Head of caudate nucleus (tissue), 42 donors: Measurements from ENCODE around the gene KIF26B.
"Not testable (repeated sequence)": the region's sequence is repeated elsewhere in the genome, so short reads cannot be mapped to it uniquely, and the experiment has no call there.

Experiments used
- DNase-seq, 42 donors: peaks; one replicate each; pipeline versions ENCODE4 v3.0.0 to v3.0.0-alpha.2; 2020 to 2021; ENCODE audit warnings: mixed read lengths in 7 of 42
- intact Hi-C: fragments of 100-400 bp; cut with DNase I; formaldehyde crosslinking; loops from one replicate; pipeline ENCODE4 v1.15.0; 2022

Gene KIF26B

DNA sequence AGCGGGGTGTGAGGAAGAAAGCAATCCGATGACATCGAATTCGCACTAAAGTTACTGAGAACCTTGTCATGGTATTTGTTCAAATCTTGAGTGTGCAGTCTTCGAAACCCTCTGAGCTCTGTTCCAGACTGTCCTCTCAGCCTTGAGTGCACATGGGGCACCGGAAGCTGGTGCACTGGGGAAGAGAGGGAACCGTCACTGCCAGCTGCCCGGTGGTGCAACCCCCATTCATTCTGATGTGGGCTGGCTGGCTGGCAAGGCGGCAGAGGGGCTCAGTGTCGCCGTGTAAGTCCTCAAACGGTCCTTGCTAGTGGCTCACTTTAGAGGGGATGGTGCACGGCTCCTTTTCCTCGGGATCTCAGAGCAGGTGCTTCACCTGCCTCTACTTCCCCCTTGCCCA is 137.4 kb downstream of the KIF26B start:
- DNase-seq, result peak in 1 of 42 donors; percentile 21
- intact Hi-C loops, result no loop called here

GRCh38 chr1:245292553-245292952 is 137.8 kb downstream of the KIF26B start:
- DNase-seq, result peak in 1 of 42 donors; percentile 8
- intact Hi-C loops, result no loop called here

DNA sequence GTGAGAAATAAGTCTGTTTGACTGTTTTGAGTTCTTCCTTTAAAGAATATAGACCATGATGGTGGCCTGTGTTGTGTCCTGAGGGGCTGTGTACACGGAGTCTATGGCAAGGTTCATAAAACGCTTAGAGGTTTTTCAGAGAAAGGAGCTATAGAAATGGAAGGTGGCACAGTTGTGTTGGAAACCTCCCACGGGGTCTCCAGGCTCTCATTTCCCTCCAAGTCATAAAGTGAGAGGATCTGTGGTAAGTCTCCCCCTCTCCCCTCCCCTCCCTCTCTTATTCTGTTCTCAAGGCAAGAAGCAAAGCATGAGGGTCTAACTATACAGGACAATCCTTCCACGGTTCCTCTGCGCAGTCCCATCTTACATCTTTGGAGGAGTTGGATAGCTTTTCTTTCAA is 139.2 kb downstream of the KIF26B start:
- DNase-seq, result peak in 2 of 42 donors; percentile 1 to 29
- intact Hi-C loops, result no loop called here

DNA sequence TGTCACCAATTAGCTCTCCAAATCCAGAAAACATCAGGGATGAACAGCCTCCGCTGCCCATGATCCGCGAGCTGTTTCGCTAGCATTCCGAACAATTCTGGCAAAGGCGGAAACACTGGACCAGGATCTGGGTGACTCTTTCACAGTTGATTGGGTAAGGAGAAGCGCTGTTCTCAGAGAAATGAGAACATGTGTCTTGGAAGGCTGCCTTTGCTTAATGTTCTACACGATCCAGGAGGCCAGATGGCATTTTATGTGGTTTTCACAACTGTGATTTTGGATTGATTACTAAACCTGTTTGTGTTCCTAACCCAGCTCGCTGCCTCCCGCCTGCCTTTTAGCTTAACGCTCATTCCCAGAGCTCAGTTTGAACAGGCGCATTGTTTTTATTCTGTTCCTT is 144.0 kb downstream of the KIF26B start:
- intact Hi-C loops, result no loop called here
- DNase-seq, result peak in 13 of 42 donors; percentile 6 to 54 (median 19)

- intact Hi-C loops, result no loop called here
- DNase-seq, result no peak
Measured at GRCh38 chr1:245301162-245301580, 146.4 kb downstream of the KIF26B start.

- DNase-seq, result no peak
- intact Hi-C loops, result no loop called here
Measured at GRCh38 chr1:245301921-245302320, 147.1 kb downstream of the KIF26B start.

DNA sequence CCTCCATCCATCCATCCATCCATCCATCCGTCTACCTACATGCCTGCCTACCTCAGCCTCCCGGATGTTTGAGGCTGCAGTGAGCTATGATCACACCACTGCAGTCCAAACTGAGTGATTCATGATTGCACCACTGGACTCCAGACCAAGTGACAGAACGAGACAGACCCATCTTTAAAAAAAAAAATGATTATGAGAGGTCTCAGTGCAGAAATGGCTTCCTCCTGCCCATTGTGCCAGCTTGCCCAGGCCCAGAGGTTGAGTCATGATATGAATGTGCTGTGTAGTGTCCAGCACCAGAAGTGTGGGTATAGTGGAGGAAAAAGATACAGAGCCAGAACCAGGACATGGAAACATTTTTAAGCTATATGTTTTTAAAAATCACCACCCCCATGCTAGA is 149.9 kb downstream of the KIF26B start:
- no peak for DNase-seq
- intact Hi-C loops, result no loop called here

- no peak for DNase-seq
- intact Hi-C loops, result no loop called here
Measured at GRCh38 chr1:245306020-245306419, 151.2 kb downstream of the KIF26B start.

GRCh38 chr1:245306628-245307410 is 152.0 kb downstream of the KIF26B start:
- intact Hi-C loops, result no loop called here
- DNase-seq, result no peak

- DNase-seq, result peak in 13 of 42 donors; percentile 3 to 42 (median 11)
- intact Hi-C loops, result no loop called here
Measured at GRCh38 chr1:245310571-245311531, 156.1 kb downstream of the KIF26B start.

DNA sequence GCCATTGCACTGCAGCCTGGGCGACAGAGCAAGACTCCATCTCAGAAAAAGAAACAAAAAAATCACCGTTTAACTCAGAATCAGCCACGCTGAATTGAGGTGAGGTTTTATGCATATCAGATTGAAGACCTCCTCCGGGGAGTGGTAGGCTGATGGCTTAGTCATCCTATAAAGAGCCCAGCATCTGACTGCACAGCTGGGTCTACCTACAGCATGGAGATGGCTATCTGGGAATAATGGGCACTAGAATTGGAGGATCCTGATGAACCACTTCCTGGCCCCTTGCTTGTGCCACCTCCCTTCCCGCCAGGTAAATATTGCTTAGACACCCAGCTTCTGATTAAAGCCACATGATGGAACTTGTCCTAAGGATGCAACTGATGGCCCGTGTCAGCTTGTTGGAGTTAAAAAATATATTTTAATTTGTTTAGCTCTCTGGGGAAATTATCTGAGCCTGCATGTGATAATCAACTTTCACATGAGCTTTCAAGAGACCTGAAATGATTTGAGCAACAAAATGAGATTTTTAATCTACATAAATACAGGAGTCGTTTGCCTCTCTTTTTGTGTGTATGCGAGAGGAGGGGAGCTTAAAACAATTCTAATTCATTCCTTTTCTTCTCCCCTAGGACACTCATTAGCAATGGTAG is 157.2 kb downstream of the KIF26B start:
- DNase-seq, result no peak
- intact Hi-C loops, result no loop called here

GRCh38 chr1:245313576-245313975 is 158.8 kb downstream of the KIF26B start:
- no peak for DNase-seq
- intact Hi-C loops, result no loop called here

- intact Hi-C loops, result no loop called here
- DNase-seq, result no peak
Measured at GRCh38 chr1:245316784-245317183, 162.0 kb downstream of the KIF26B start.

- intact Hi-C loops, result no loop called here
- DNase-seq, result no peak
Measured at GRCh38 chr1:245317217-245317616, 162.4 kb downstream of the KIF26B start.

DNA sequence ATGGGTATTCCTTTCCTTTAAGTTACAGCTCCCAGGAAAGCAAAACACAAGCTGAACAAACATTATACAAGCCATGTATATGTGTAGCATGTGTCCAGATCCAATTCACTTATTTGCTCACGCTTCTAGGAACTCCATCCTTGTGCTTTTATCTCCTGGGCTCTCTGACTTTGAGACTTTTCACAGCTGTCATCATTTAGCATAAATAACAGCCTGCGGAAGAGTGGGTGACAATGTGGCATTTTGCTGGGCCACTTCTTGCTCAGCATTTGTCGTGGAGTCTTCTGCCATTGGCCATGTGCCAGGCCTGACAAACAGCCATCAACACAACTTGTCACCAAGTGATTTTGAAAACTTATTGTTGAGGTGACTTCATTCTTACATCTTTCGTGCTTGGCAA is 164.3 kb downstream of the KIF26B start:
- DNase-seq, result no peak

DNA sequence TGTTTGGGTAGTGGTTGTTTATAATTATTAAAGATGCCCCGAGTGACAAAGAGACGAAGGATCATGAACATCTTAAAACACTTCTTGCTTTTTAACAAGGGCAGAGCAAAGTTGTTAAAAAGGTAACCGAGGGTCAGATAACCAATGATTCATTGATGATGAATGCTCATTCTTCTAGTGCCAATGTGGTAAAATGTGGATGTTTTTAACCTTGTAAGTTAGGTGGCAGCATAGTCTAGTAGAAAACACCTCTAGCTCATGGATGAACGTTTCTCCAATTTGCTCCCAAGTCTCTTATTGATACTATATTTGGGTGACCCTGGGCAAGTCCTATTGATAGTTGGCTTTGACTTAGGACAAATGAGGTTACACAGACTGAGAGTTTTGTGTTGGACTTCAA is 167.9 kb downstream of the KIF26B start:
- intact Hi-C loops, result no loop called here
- no peak for DNase-seq

More for the DNA sequence above, 164.3 kb downstream of the KIF26B start:
- intact Hi-C loops, result no loop called here

- intact Hi-C loops, result not testable (repeated sequence)
- DNase-seq, result peak in 1 of 42 donors; percentile 5
Measured at GRCh38 chr1:245323765-245324164, 169.0 kb downstream of the KIF26B start.

DNA sequence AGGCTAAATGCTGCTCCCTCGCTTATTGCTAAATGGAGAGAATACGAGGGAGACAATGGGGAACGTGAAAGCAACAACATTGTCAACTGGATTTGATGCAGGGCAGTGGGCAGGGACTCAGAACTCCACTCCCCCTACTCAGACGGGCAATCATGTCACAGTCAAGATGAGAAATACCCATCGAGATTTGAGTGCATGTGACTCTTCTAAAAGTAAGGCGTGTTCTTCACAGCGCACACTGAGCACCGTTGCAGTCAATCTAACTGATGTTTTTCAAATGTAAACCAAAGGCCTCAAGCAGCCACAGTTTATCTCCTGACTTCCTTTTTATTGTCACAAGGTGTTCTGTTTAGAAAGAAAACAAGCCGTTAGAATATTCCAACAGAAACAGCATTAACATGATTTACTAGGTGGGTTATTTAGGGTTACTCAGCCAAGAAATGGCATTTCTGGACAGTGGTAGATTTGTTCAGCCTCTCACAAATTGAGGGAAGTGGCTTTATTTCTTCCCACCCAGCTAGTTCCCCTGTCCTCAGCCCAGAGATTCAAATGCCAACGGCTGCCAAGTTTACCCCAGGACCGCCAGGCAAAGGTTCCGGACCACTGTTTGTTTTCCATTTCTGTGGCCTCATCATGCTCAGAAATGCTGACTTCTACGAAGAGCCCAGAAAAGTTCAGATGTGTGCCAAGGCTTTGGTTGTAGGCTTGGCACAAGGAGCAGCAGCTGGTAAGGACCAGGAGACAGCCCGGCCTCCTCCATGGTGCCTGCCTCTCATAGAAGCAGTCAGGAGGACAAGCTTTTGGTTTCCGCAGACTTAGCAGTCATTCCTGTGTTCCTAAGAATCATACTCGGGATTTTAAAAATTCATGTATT is 171.4 kb downstream of the KIF26B start:
- intact Hi-C loops, result no loop called here
- DNase-seq, result peak in 2 of 42 donors; percentile 1 to 3

DNA sequence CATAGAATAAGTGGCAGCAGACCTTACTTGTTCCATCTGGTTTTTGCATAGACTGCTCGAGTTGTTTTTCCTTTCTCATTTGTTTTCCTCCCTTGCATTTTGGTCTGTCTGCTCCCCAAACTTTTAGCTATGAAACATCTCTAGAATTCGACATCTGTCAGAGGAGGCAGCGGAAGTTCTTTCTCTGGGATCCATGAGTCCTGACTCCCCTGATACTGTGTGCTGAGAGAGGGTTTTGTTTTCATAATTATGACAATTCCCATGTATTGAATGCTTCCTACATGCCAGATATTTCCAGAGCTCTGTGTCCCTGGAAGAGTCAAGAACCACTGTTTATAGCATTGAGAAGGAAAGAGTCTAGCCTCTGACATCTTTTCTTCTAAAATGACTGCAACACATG is 172.6 kb downstream of the KIF26B start:
- intact Hi-C loops, result no loop called here
- no peak for DNase-seq
